Measurements from ENCODE around the gene PHLPP1. TPM values are rescaled to one million over a fixed set of nuclear protein-coding genes. Genes with fewer than 3 reads are reported as not detected.
A peak's percentile ranks its signal among the peaks of the same experiment; 100 is the strongest.

The PHLPP1 gene
- total RNA-seq, 1 experiment from 2014 or later, result 14.7 TPM

- H2AFZ ChIP-seq (ENCODE audit: low read depth, low read length, poor library complexity, severe bottlenecking), result no peak overlapping the region
- RAD21 ChIA-PET (ENCODE audit: low non-redundant PET in 1 of 2, low total read pairs in 2 of 2, uncharacterized antibody in 2 of 2, unreplicated experiment in 2 of 2), result no interaction called here
- H3K4me3 ChIP-seq (replicated peaks in 1 of 2; ENCODE audit: low read depth in 1 of 2, low read length in 2 of 2), result no peak overlapping the region
- H3K27ac ChIP-seq (ENCODE audit: low read depth, low read length), result no peak overlapping the region
- no peaks in the 10 kb centered on the region for H3K79me2 ChIP-seq (ENCODE audit: insufficient read depth, low read length)
- H3K4me1 ChIP-seq (ENCODE audit: control insufficient read depth in 1 of 2, insufficient read depth in 2 of 2, low read length in 2 of 2), result no peaks in the 10 kb centered on the region
- no peaks in the 10 kb centered on the region for H4K20me1 ChIP-seq (ENCODE audit: insufficient read depth)
- no peaks in the 10 kb centered on the region for H3K9me3 ChIP-seq (ENCODE audit: control insufficient read depth in 1 of 2, insufficient read depth in 1 of 2, low read depth in 1 of 2, low read length in 2 of 2)
- no peaks in the 10 kb centered on the region for H3K9me2 ChIP-seq (ENCODE audit: insufficient read depth)
- no peaks in the 10 kb centered on the region for H3K36me3 ChIP-seq (ENCODE audit: control insufficient read depth in 1 of 2, insufficient read depth in 2 of 2, low read length in 2 of 2)
- no peaks in the 10 kb centered on the region for H3K27me3 ChIP-seq (ENCODE audit: insufficient read depth, low read length)
- intact Hi-C loops (cut with micrococcal nuclease), result loop anchor here (10.0 kb wide), 1 partner anchor 59 kb away; no protein-coding TSS in a partner anchor
- POLR2A ChIA-PET, result no interaction called here
- no TSS peak for BruUV-seq (replicated peaks)
- no peak overlapping the region for H3K9ac ChIP-seq (ENCODE audit: low read length)
- DNase-seq (ENCODE audit: low read depth, low spot score) (no peak), ATAC-seq (no peak)
- CTCF ChIA-PET, result no interaction called here
- H3K4me2 ChIP-seq (ENCODE audit: low read length), result no peak overlapping the region
- TF ChIP-seq, protein P1, sequence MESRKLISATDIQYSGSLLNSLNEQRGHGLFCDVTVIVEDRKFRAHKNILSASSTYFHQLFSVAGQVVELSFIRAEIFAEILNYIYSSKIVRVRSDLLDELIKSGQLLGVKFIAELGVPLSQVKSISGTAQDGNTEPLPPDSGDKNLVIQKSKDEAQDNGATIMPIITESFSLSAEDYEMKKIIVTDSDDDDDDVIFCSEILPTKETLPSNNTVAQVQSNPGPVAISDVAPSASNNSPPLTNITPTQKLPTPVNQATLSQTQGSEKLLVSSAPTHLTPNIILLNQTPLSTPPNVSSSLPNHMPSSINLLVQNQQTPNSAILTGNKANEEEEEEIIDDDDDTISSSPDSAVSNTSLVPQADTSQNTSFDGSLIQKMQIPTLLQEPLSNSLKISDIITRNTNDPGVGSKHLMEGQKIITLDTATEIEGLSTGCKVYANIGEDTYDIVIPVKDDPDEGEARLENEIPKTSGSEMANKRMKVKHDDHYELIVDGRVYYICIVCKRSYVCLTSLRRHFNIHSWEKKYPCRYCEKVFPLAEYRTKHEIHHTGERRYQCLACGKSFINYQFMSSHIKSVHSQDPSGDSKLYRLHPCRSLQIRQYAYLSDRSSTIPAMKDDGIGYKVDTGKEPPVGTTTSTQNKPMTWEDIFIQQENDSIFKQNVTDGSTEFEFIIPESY (IDR thresholded peaks at IDR 0.05; ENCODE audit: extremely low read depth, insufficient replicate concordance, low read length), result no peak
- TF ChIP-seq, protein P2, sequence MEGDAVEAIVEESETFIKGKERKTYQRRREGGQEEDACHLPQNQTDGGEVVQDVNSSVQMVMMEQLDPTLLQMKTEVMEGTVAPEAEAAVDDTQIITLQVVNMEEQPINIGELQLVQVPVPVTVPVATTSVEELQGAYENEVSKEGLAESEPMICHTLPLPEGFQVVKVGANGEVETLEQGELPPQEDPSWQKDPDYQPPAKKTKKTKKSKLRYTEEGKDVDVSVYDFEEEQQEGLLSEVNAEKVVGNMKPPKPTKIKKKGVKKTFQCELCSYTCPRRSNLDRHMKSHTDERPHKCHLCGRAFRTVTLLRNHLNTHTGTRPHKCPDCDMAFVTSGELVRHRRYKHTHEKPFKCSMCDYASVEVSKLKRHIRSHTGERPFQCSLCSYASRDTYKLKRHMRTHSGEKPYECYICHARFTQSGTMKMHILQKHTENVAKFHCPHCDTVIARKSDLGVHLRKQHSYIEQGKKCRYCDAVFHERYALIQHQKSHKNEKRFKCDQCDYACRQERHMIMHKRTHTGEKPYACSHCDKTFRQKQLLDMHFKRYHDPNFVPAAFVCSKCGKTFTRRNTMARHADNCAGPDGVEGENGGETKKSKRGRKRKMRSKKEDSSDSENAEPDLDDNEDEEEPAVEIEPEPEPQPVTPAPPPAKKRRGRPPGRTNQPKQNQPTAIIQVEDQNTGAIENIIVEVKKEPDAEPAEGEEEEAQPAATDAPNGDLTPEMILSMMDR (IDR thresholded peaks at IDR 0.05 in 2 of 3, conservative IDR thresholded peaks at IDR 0.05 in 1 of 3; ENCODE audit: borderline replicate concordance in 1 of 3, insufficient read depth in 1 of 3, low read depth in 2 of 3, low read length in 2 of 3), result 0 out of 6 replicates have a peak, but pooled peaks of 1 of the 3 experiments have one; percentile 16
Observed at GRCh38 chr18:62935994-62936393, 220.7 kb downstream of the PHLPP1 start.

- CTCF ChIA-PET, result no interaction called here
- no peak overlapping the region for H3K9ac ChIP-seq (ENCODE audit: low read length)
- no TSS peak for BruUV-seq (replicated peaks)
- RAD21 ChIA-PET (ENCODE audit: low non-redundant PET in 1 of 2, low total read pairs in 2 of 2, uncharacterized antibody in 2 of 2, unreplicated experiment in 2 of 2), result no interaction called here
- intact Hi-C loops (cut with micrococcal nuclease), result loop anchor here (10.0 kb wide), 1 partner anchor 58 kb away; no protein-coding TSS in a partner anchor
- H3K4me3 ChIP-seq (replicated peaks in 1 of 2; ENCODE audit: low read depth in 1 of 2, low read length in 2 of 2), result no peak overlapping the region
- H3K4me1 ChIP-seq (ENCODE audit: control insufficient read depth in 1 of 2, insufficient read depth in 2 of 2, low read length in 2 of 2), result no peaks in the 10 kb centered on the region
- TF ChIP-seq SP1 (IDR thresholded peaks at IDR 0.05; ENCODE audit: low read depth) (no peak), FOSL1 (IDR thresholded peaks at IDR 0.05; ENCODE audit: low read depth) (no peak), EGR1 (IDR thresholded peaks at IDR 0.05; ENCODE audit: low read depth) (no peak), JUND (IDR thresholded peaks at IDR 0.05) (no peak), ZFX (IDR thresholded peaks at IDR 0.05) (no peak), EZH2phosphoT487 (IDR thresholded peaks at IDR 0.05; ENCODE audit: borderline replicate concordance) (no peak), POLR2A (IDR thresholded peaks at IDR 0.05; ENCODE audit: borderline replicate concordance, extremely low read depth, insufficient read depth, insufficient read length) (no peak), ELF1 (IDR thresholded peaks at IDR 0.05; ENCODE audit: borderline replicate concordance, low read depth) (no peak), SRF (IDR thresholded peaks at IDR 0.05; ENCODE audit: low read depth) (no peak), SIN3A (IDR thresholded peaks at IDR 0.05; ENCODE audit: low read depth) (no peak), ATF3 (IDR thresholded peaks at IDR 0.05) (no peak), ZNF274 (IDR thresholded peaks at IDR 0.05; ENCODE audit: low read depth, low read length) (no peak), YY1 (IDR thresholded peaks at IDR 0.05; ENCODE audit: extremely low read depth, insufficient replicate concordance, low read depth, low read length) (no peak)
- H3K36me3 ChIP-seq (ENCODE audit: control insufficient read depth in 1 of 2, insufficient read depth in 2 of 2, low read length in 2 of 2), result no peaks in the 10 kb centered on the region
- H3K4me2 ChIP-seq (ENCODE audit: low read length), result no peak overlapping the region
- POLR2A ChIA-PET, result no interaction called here
- H3K9me2 ChIP-seq (ENCODE audit: insufficient read depth), result no peaks in the 10 kb centered on the region
- H3K27me3 ChIP-seq (ENCODE audit: insufficient read depth, low read length), result no peaks in the 10 kb centered on the region
- H3K9me3 ChIP-seq (ENCODE audit: control insufficient read depth in 1 of 2, insufficient read depth in 1 of 2, low read depth in 1 of 2, low read length in 2 of 2), result no peaks in the 10 kb centered on the region
- H4K20me1 ChIP-seq (ENCODE audit: insufficient read depth), result no peaks in the 10 kb centered on the region
- DNase-seq (ENCODE audit: low read depth, low spot score) (no peak), ATAC-seq (no peak)
- no peak overlapping the region for H2AFZ ChIP-seq (ENCODE audit: low read depth, low read length, poor library complexity, severe bottlenecking)
- no peaks in the 10 kb centered on the region for H3K79me2 ChIP-seq (ENCODE audit: insufficient read depth, low read length)
- no peak overlapping the region for H3K27ac ChIP-seq (ENCODE audit: low read depth, low read length)
Observed at GRCh38 chr18:62937065-62937464, 221.7 kb downstream of the PHLPP1 start.

Data from HCT116 (cell line).